H9 (cell line): Measurements from ENCODE around the gene TNXB. TPM values are rescaled to one million over a fixed set of nuclear protein-coding genes. Genes with fewer than 3 reads are reported as not detected.

ENCODE experiments used
- DNase-seq: peaks from one replicate; pipeline ENCODE4 v3.0.0-alpha.2; 2017
- H2AFZ ChIP-seq: one replicate; pipeline ENCODE4 v1.6.1; 2013; ENCODE audit warnings: mild to moderate bottlenecking, low read length, control low read depth, moderate library complexity
- H2AK5ac ChIP-seq: 2 replicates; pipeline ENCODE4 v1.6.1; 2013; ENCODE audit warnings: low read length, control low read depth, mixed read lengths; ENCODE audit not compliant: insufficient read length
- H2BK120ac ChIP-seq: one replicate; pipeline ENCODE4 v1.6.1; 2013; ENCODE audit warnings: low read depth, mild to moderate bottlenecking, low read length, control low read depth, inconsistent platforms; ENCODE audit not compliant: poor library complexity, severe bottlenecking
- H2BK12ac ChIP-seq: 2 replicates; pipeline ENCODE4 v1.6.1; 2013; ENCODE audit warnings: low read length, control low read depth, mixed read lengths, low read depth; ENCODE audit not compliant: insufficient read length
- H2BK15ac ChIP-seq: 2 replicates; pipeline ENCODE4 v1.6.1; 2013; ENCODE audit warnings: low read depth, low read length, control low read depth
- H2BK20ac ChIP-seq: one replicate; pipeline ENCODE4 v1.6.1; 2013; ENCODE audit warnings: low read depth, mild to moderate bottlenecking, low read length, control low read depth, inconsistent platforms; ENCODE audit not compliant: poor library complexity, severe bottlenecking
- H2BK5ac ChIP-seq: 2 replicates; pipeline ENCODE4 v1.6.1; 2013; ENCODE audit warnings: low read length, control low read depth, mixed read lengths; ENCODE audit not compliant: insufficient read length
- H3K14ac ChIP-seq: 2 replicates; pipeline ENCODE4 v1.6.1; 2013; ENCODE audit warnings: low read length, control low read depth; ENCODE audit not compliant: insufficient read depth
- H3K18ac ChIP-seq: 2 replicates; pipeline ENCODE4 v1.6.1; 2013; ENCODE audit warnings: low read depth, mild to moderate bottlenecking, mixed read lengths, low read length, control low read depth; ENCODE audit not compliant: insufficient read length
- H3K23ac ChIP-seq: 2 replicates; pipeline ENCODE4 v1.6.1; 2013; ENCODE audit warnings: low read length, control low read depth, mixed read lengths, low read depth; ENCODE audit not compliant: insufficient read length
- H3K23me2 ChIP-seq: 2 replicates; pipeline ENCODE4 v1.6.1; 2013; ENCODE audit warnings: low read depth, mild to moderate bottlenecking, mixed read lengths, low read length, control low read depth; ENCODE audit not compliant: insufficient read length, poor library complexity, severe bottlenecking
- H3K27ac ChIP-seq: 2 replicates; pipeline ENCODE4 v1.5.1; 2013; ENCODE audit warnings: low read length, control low read depth, mixed read lengths, low read depth; ENCODE audit not compliant: insufficient read length
- H3K27me3 ChIP-seq: 2 replicates; pipeline ENCODE4 v1.6.1; 2013; ENCODE audit warnings: low read length, control low read depth, inconsistent platforms; ENCODE audit not compliant: insufficient read depth
- H3K4ac ChIP-seq: 2 replicates; pipeline ENCODE4 v1.6.1; 2013; ENCODE audit warnings: low read depth, mild to moderate bottlenecking, control low read depth, inconsistent platforms, low read length, moderate library complexity
- H3K4me1 ChIP-seq: 2 replicates; pipeline ENCODE4 v1.6.1; 2013; ENCODE audit warnings: low read length, control low read depth, inconsistent platforms; ENCODE audit not compliant: insufficient read depth
- H3K4me2 ChIP-seq: 2 replicates; pipeline ENCODE4 v1.6.1; 2013; ENCODE audit warnings: low read length, control low read depth, mixed read lengths; ENCODE audit not compliant: insufficient read length, insufficient read depth
- H3K56ac ChIP-seq: 2 replicates; pipeline ENCODE4 v1.6.1; 2013; ENCODE audit warnings: low read depth, mild to moderate bottlenecking, mixed read lengths, low read length, control low read depth; ENCODE audit not compliant: insufficient read length
- H3K79me1 ChIP-seq: 2 replicates; pipeline ENCODE4 v1.6.1; 2013; ENCODE audit warnings: low read depth, mild to moderate bottlenecking, moderate library complexity, low read length, control low read depth, inconsistent platforms; ENCODE audit not compliant: insufficient read depth, poor library complexity, severe bottlenecking
- H3K79me2 ChIP-seq: 2 replicates; pipeline ENCODE4 v1.6.1; 2013; ENCODE audit warnings: low read length, control low read depth, inconsistent platforms; ENCODE audit not compliant: insufficient read depth
- H3K9ac ChIP-seq: 2 replicates; pipeline ENCODE4 v1.6.1; 2013; ENCODE audit warnings: low read length, control low read depth, mixed read lengths; ENCODE audit not compliant: insufficient read length; ENCODE audit errors: extremely low read depth
- H3K9me3 ChIP-seq: one replicate; pipeline ENCODE4 v1.6.1; 2013; ENCODE audit warnings: low read depth, low read length, inconsistent platforms; ENCODE audit not compliant: control insufficient read depth
- H3T11ph ChIP-seq: one replicate; pipeline ENCODE4 v1.6.1; 2013; ENCODE audit warnings: mild to moderate bottlenecking, low read length, control low read depth, inconsistent platforms
- H4K20me1 ChIP-seq: one replicate; pipeline ENCODE4 v1.6.1; 2013; ENCODE audit not compliant: control insufficient read depth, insufficient read length, insufficient read depth
- H4K5ac ChIP-seq: 2 replicates; pipeline ENCODE4 v1.6.1; 2013; ENCODE audit warnings: low read depth, mild to moderate bottlenecking, mixed read lengths, low read length, control low read depth; ENCODE audit not compliant: insufficient read length
- H4K8ac ChIP-seq: replicated peaks from 2 replicates; pipeline ENCODE4 v1.6.1; 2013; ENCODE audit warnings: low read length, control low read depth, mixed read lengths, low read depth; ENCODE audit not compliant: insufficient read length
- H4K91ac ChIP-seq: 2 replicates; pipeline ENCODE4 v1.6.1; 2013; ENCODE audit warnings: low read depth, mild to moderate bottlenecking, moderate library complexity, mixed read lengths, low read length, control low read depth; ENCODE audit not compliant: insufficient read length
- H3K27ac Mint-ChIP-seq, 3 experiments: 2 replicates in 2 of 3; 3 replicates in 1 of 3; pipeline ENCODE4 v1.8.0; 2020 to 2021; ENCODE audit warnings: mixed read lengths in 3 of 3, mild to moderate bottlenecking in 1 of 3, moderate library complexity in 1 of 3
- H3K27me3 Mint-ChIP-seq: 2 replicates; pipeline ENCODE4 v1.8.0; 2021; ENCODE audit warnings: low read depth, mild to moderate bottlenecking, moderate library complexity, mixed read lengths
- H3K36me3 Mint-ChIP-seq, 3 experiments: 2 replicates in 2 of 3; 3 replicates in 1 of 3; pipeline ENCODE4 v1.8.0; 2020 to 2021; ENCODE audit warnings: low read depth in 3 of 3, mixed read lengths in 3 of 3; ENCODE audit not compliant: insufficient read depth in 1 of 3
- H3K4me1 Mint-ChIP-seq, 2 experiments: 2 replicates each; pipeline ENCODE4 v1.8.0; 2020; ENCODE audit warnings: mixed read lengths in 2 of 2
- H3K4me3 Mint-ChIP-seq, 2 experiments: 2 replicates in 1 of 2; 3 replicates in 1 of 2; pipeline ENCODE4 v1.8.0; 2020 to 2021; ENCODE audit warnings: mild to moderate bottlenecking in 2 of 2, mixed read lengths in 2 of 2, moderate library complexity in 1 of 2
- H3K9me3 Mint-ChIP-seq, 2 experiments: 2 replicates in 1 of 2; 3 replicates in 1 of 2; pipeline ENCODE4 v1.8.0; 2020; ENCODE audit warnings: mild to moderate bottlenecking in 2 of 2, mixed read lengths in 2 of 2, moderate library complexity in 1 of 2
- CTCF ChIP-seq: fragments of 200-600 bp; sonication (generic); conservative IDR thresholded peaks from 3 replicates; pipeline ENCODE4 v1.8.0; 2021; ENCODE audit warnings: antibody characterized with exemption, mild to moderate bottlenecking
- WGBS: extraction: QIAGEN DNeasy Blood & Tissue Kit; methylation state at CpG from one replicate; pipeline ENCODE4 v1.1.7; 2013; ENCODE audit warnings: missing lambda C conversion rate, low lambda C conversion rate, mixed read lengths; ENCODE audit not compliant: insufficient read length; ENCODE audit errors: extremely low coverage; 5-methylcytosine and 5-hydroxymethylcytosine counted together
- total RNA-seq: library from RNA; stranded (reverse); gene quantifications from 2 replicates; pipeline ENCODE4 v1.2.1, GENCODE V29; 2021

Gene TNXB
- total RNA-seq, 1 experiment from 2014 or later = 5.0 TPM

- no peak for TF ChIP-seq CTCF
- Histone ChIP-seq H3K27ac (no peak overlapping the region), H3K9ac (no peak overlapping the region), H4K91ac (no peak overlapping the region), H3T11ph (no peak overlapping the region), H3K9me3 (no peaks in the 10 kb centered on the region), H3K23me2 (no peaks in the 10 kb centered on the region), H3K4me1 (no peaks in the 10 kb centered on the region), H2BK15ac (no peak overlapping the region), H3K23ac (no peak overlapping the region), H3K18ac (no peak overlapping the region), H3K14ac (no peak overlapping the region), H3K4me2 (no peak overlapping the region), H2BK12ac (no peak overlapping the region), H2AFZ (no peak overlapping the region), H3K4ac (no peak overlapping the region), H2AK5ac (no peak overlapping the region), H4K5ac (no peak overlapping the region), H3K79me1 (no peaks in the 10 kb centered on the region), H3K79me2 (no peaks in the 10 kb centered on the region), H4K20me1 (no peaks in the 10 kb centered on the region), H2BK5ac (no peak overlapping the region), H2BK120ac (no peak overlapping the region), H4K8ac (no peak overlapping the region), H3K27me3 (no peaks in the 10 kb centered on the region), H2BK20ac (no peak overlapping the region), H3K56ac (no peak overlapping the region)
- WGBS = no CpG with 5 or more reads among the region's 4 CpGs
- H3K27me3 Mint-ChIP-seq = peaks cover 8% of the 10 kb centered on the region
- no peaks in the 10 kb centered on the region for H3K9me3 Mint-ChIP-seq
- H3K27ac Mint-ChIP-seq = peak overlapping the region in 1 of 3 experiments; percentile 29; a peak in 1 of 7 replicates
- peaks cover 7 to 20% of the 10 kb centered on the region in 2 experiments for H3K4me1 Mint-ChIP-seq
- no peak overlapping the region for H3K4me3 Mint-ChIP-seq
- no peak for DNase-seq
- H3K36me3 Mint-ChIP-seq = no peaks in the 10 kb centered on the region
Measured at GRCh38 chr6:32133786-32134185, 24.6 kb upstream of the TNXB start.
